ENCODE data around the gene IDI2.
"Not testable (repeated sequence)": the region's sequence is repeated elsewhere in the genome, so short reads cannot be mapped to it uniquely, and the experiment has no call there.

The IDI2 gene

DNA sequence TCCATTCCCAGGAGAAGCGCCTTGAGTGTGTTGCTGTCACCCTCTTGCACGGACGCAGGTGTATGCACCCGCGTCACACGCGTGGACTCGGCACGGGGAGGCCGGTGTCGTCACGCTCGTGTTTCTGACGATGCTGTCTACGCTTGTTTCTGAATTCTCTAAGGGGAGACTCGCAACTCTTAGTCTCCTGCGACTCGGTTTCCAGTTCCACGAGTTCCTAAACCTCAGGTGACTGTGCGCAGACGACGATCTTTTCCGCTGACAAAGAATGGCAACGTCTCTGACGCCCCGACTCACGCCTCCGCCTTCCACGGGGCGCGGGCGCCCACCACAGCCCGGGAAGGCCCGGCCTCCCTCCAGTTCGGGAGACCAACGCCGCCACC, 22.7 kb upstream of the IDI2 start:
- in situ Hi-C loops (cut with MboI; ENCODE audit: low sequenced_read_pairs): no loop called here

GRCh38 chr10:1047937-1048336, 22.3 kb upstream of the IDI2 start:
- in situ Hi-C loops (cut with MboI; ENCODE audit: low sequenced_read_pairs): no loop called here

GRCh38 chr10:1045415-1045814, 19.8 kb upstream of the IDI2 start:
- in situ Hi-C loops (cut with MboI; ENCODE audit: low sequenced_read_pairs): no loop called here

DNA sequence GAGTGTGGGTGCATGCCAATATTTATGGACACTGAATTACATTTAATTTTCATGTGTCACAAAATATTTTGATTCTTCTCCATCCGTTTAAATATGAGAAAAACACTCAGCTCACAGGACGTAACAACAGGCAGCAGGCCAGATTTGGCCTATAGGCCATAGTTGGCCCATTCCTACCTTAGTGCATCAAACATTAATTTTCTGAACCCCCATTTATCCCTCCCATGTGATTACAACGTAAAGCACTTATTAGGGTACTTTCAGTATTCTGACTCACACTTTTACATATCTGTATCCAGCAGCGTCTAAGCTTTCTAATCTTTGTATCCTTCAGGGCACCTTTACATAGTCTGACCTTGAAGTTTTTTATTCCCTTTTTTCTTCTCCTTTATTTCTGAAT, 19.3 kb upstream of the IDI2 start:
- in situ Hi-C loops (cut with MboI; ENCODE audit: low sequenced_read_pairs): no loop called here

DNA sequence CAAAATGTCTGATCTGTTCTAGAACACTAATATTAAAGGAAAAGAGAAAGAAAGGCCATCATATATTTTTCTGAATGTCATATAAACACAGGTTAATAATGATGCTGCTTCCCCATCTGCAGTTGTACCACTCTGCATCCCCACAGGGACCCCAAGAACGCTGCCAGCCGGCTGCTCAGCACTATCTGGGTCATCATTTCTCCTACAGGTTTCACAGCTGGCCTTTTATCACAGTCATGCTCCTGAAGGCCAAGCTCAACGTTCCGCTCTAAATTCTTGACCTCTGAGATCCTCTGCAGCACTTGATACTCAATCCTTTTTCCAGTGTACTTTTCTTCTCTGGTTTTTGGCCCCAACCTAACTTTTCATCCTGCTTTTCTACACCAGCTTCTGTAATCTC, 18.5 kb upstream of the IDI2 start:
- in situ Hi-C loops (cut with MboI; ENCODE audit: low sequenced_read_pairs): no loop called here

DNA sequence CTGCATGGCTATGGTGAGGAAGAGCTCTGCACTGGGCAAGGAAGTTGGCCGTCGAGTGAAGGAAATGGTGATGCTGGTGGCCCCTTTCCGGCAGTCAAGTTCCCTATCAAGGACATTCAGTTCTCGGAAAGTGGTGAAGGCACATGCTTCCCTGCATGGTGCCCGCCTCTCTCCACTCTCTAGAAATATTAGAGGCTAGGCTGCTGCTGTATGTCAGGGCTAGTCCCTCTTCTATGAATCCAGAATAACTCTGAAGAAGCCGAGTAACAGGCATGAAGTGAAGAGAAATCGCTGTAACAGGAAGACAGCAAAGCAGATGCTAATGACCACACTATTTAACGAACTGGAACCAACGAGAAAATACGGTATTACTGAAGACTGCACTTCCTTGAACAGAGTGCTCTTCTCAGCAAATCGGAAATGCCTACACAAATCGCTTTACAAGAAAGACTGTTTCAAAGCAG, 17.9 kb upstream of the IDI2 start:
- in situ Hi-C loops (cut with MboI; ENCODE audit: low sequenced_read_pairs): no loop called here

- in situ Hi-C loops (cut with MboI; ENCODE audit: low sequenced_read_pairs): no loop called here
Measured at GRCh38 chr10:1041514-1041913, 15.9 kb upstream of the IDI2 start.

DNA sequence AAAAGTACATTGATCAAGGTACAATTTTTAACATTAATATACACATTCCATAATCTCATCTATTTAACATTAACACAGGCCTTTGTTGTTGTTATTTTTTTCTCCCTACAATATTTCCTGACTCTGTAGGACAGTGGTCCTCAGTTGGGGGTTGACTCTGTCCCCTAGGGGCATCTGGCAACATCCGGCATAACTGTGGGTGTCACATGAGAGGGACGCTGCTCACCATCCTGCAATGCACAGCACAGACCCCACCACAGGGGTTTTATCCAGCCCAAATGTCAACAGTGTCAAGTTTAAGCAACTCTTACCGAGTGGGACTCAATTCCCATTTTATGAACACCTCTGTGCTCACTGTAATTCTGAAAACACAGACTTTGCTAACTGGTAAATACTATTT, 14.5 kb upstream of the IDI2 start:
- in situ Hi-C loops (cut with MboI; ENCODE audit: low sequenced_read_pairs): no loop called here

GRCh38 chr10:1038769-1039168, 13.1 kb upstream of the IDI2 start:
- in situ Hi-C loops (cut with MboI; ENCODE audit: low sequenced_read_pairs): not testable (repeated sequence)

GRCh38 chr10:1037098-1037497, 11.4 kb upstream of the IDI2 start:
- in situ Hi-C loops (cut with MboI; ENCODE audit: low sequenced_read_pairs): no loop called here

DNA sequence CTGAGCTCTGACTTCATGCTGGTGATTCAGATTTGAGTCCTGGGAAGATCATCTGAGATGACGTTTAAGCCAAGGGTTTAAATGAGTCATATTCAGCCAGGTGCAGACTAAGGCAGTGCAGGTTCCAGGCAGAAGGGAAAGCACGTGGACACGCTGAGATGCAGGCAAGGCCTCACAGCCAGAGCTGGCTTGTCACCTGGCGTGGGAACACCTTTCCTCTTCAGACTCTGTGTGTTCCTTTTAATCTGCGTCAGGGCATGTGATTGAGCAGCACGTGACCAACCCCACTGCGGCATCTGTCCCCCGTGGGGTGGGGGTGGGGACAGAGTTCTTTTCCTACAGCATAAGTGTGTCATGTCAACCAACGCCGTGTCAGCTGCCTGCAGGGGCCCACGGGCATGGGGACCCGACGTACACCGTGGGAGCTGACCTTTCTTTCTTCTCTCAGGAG, 10.7 kb upstream of the IDI2 start:
- in situ Hi-C loops (cut with MboI; ENCODE audit: low sequenced_read_pairs): no loop called here

DNA sequence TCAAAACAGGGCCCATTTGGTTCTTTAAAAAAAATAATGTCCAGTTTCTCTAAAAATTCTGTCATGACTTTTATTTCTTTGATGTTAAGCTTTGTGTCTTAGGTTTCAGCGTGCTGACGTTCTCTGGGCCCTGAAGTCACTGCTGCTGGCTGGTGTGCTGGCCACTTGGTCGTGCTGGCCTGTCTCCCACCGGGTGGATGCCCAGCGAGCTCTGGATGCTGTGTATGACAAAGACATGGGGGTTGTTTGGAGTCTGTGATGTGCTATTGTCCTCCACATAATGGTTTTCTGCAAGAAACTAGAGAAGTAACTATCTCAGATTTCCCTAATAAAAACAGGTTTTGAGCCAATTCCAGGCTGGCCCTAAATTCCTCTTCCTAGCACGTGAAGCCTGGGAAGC, 9.5 kb upstream of the IDI2 start:
- in situ Hi-C loops (cut with MboI; ENCODE audit: low sequenced_read_pairs): no loop called here

- in situ Hi-C loops (cut with MboI; ENCODE audit: low sequenced_read_pairs): no loop called here
Measured at GRCh38 chr10:1034758-1035157, 9.1 kb upstream of the IDI2 start.

- in situ Hi-C loops (cut with MboI; ENCODE audit: low sequenced_read_pairs): no loop called here
Measured at GRCh38 chr10:1033601-1034000, 7.9 kb upstream of the IDI2 start.

DNA sequence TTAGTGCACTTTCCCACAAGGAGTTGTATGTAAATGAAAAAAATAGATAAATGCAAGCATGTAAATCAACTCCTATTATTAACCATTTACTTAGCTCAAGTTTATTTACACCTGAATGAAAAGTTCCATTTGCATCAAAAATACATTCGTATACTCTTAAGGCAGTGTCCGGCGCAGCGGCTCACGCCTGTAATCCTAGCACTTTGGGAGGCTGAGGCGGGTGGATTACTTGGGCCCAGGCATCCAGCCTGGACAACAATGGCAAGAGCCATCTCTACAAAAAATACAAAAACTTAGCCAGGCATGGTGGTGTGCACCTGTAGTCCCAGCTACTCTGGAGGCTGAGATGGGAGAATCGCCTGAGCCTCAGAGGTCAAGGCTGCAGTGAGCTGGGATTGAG, 4.2 kb upstream of the IDI2 start:
- in situ Hi-C loops (cut with MboI; ENCODE audit: low sequenced_read_pairs): no loop called here

DNA sequence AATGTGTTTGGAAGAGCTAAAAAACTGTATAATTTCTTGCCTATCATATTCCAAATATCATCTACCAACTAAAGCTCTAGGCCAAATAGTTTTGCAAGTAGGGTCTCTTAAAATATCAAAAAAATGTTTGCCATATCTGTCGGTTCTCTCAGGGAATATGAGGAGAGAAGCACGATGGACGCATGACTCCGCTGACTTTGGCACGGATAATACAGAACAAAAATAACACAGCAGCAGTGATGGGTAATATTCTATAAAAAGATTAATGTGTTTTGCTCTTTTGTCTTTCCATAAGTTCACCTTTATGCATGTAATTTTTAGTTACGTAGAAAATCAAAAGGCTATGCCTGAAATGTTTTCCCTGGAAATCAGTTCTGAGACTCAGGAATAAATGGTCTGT, 919 bp upstream of the IDI2 start:
- in situ Hi-C loops (cut with MboI; ENCODE audit: low sequenced_read_pairs): no loop called here

DNA sequence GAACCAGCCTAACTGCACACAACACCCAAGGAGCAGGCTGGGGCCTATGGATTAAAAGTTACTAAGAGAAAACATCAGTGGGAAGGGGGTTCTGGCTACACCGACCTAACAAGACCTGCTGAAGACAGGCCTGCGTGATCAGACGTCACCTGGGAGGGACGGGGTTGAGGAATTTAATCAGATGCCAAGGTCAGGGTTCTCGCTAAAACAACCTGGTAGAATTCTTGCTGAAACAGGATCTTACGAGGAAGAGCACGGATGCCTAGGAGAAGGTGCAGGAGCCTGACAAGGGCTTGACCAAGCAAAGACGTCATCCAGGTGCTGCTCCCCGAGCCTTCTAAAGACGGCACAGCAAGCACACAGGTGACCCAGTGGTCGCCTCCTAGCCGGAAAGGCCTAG, 1.6 kb downstream of the IDI2 start:
- in situ Hi-C loops (cut with MboI; ENCODE audit: low sequenced_read_pairs): no loop called here

DNA sequence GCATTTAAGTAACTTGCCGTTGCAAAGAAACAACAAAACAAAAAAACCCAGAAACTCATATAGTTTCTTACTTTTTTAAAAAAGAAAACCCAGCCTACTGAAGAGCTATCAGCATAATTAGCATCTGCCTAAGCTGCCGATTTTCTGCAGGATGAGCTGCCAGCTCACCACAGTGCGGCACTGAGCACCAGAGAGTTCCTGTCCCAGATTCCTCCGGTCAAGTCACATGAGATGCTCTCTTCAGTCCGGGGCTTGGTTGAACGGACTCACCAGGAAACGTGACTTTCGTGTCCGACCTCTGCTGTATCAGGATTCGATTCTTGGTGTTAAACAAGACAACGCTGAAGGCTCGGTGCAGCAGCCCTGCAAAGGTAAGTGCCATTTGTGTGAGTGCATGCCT, 3.2 kb downstream of the IDI2 start:
- in situ Hi-C loops (cut with MboI; ENCODE audit: low sequenced_read_pairs): no loop called here

DNA sequence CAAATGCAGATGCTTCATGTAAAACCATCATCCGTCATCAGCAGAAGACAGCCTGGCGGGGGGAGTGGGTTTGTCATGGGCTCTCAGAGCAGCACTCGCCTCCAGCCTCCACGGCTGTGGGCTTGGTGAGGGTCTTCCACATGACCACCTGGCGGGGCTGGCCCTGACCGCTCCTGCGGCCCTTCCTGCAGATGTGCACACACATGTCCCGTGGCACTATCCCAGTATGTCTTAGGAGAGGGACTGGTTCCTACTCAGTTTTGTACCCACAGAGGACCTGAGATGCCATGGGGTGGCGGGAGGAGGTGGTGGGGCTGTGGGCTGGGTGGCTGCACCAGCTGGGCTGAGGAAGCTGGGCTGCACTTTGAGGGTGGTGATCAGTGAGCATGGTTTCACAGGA, 4.7 kb downstream of the IDI2 start:
- in situ Hi-C loops (cut with MboI; ENCODE audit: low sequenced_read_pairs): no loop called here

- in situ Hi-C loops (cut with MboI; ENCODE audit: low sequenced_read_pairs): no loop called here
Measured at GRCh38 chr10:1020460-1020859, 5.2 kb downstream of the IDI2 start.

DNA sequence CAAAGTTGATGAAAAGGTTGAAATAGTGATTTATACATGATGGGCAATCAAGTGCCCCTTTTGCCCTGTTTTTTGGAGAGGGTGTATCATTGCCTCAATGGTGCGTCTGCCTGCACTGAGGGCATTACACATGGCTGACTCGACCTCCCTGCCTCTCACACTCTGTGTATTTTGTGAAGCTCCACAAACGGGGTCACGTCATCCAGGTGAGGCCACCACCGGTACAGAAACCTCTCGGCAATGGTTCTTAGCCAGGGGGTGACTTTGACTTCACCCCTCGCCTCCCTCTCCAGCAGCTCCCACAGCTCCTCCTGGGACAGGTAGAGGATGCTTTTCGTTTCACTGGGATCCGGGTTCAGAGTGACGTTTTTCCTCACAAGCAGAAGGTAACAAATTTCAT, 6.3 kb downstream of the IDI2 start:
- in situ Hi-C loops (cut with MboI; ENCODE audit: low sequenced_read_pairs): no loop called here

GRCh38 chr10:1015688-1016087, 10.0 kb downstream of the IDI2 start:
- in situ Hi-C loops (cut with MboI; ENCODE audit: low sequenced_read_pairs): no loop called here

DNA sequence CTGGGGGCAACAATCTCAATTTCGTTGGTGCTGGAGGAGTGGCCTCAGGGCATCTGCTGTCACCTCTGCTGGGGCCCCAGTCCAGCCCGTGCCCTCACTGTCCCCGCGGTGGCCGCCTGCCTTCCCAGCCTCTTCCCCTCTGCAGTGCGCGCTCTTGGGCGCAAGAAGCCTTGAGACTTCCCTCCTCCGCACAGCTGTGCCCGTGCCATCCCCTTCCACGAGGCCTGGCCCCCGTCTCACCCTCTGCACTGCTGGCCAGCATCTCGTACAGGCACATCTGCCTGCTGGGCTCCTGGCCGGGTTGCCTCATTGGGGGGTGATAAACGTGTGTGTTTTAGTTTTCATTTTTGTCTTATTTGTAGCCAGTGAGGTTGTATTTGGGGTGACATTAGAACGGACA, 14.0 kb downstream of the IDI2 start:
- in situ Hi-C loops (cut with MboI; ENCODE audit: low sequenced_read_pairs): no loop called here

GRCh38 chr10:1010703-1011102, 15.0 kb downstream of the IDI2 start:
- in situ Hi-C loops (cut with MboI; ENCODE audit: low sequenced_read_pairs): no loop called here
